LNCAP (cell line): Measurements from ENCODE around the gene CSGALNACT2.

ENCODE experiments used
- TF ChIP-seq, protein P1 (sequence below): fragments of 450-650 bp; IDR thresholded peaks from 2 replicates; pipeline ENCODE4 v1.5.1; 2017; ENCODE audit warnings: mild to moderate bottlenecking

Gene CSGALNACT2

GRCh38 chr10:43196981-43197833 is 59.0 kb downstream of the CSGALNACT2 start:
- TF ChIP-seq, protein P1, sequence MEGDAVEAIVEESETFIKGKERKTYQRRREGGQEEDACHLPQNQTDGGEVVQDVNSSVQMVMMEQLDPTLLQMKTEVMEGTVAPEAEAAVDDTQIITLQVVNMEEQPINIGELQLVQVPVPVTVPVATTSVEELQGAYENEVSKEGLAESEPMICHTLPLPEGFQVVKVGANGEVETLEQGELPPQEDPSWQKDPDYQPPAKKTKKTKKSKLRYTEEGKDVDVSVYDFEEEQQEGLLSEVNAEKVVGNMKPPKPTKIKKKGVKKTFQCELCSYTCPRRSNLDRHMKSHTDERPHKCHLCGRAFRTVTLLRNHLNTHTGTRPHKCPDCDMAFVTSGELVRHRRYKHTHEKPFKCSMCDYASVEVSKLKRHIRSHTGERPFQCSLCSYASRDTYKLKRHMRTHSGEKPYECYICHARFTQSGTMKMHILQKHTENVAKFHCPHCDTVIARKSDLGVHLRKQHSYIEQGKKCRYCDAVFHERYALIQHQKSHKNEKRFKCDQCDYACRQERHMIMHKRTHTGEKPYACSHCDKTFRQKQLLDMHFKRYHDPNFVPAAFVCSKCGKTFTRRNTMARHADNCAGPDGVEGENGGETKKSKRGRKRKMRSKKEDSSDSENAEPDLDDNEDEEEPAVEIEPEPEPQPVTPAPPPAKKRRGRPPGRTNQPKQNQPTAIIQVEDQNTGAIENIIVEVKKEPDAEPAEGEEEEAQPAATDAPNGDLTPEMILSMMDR: no peak

DNA sequence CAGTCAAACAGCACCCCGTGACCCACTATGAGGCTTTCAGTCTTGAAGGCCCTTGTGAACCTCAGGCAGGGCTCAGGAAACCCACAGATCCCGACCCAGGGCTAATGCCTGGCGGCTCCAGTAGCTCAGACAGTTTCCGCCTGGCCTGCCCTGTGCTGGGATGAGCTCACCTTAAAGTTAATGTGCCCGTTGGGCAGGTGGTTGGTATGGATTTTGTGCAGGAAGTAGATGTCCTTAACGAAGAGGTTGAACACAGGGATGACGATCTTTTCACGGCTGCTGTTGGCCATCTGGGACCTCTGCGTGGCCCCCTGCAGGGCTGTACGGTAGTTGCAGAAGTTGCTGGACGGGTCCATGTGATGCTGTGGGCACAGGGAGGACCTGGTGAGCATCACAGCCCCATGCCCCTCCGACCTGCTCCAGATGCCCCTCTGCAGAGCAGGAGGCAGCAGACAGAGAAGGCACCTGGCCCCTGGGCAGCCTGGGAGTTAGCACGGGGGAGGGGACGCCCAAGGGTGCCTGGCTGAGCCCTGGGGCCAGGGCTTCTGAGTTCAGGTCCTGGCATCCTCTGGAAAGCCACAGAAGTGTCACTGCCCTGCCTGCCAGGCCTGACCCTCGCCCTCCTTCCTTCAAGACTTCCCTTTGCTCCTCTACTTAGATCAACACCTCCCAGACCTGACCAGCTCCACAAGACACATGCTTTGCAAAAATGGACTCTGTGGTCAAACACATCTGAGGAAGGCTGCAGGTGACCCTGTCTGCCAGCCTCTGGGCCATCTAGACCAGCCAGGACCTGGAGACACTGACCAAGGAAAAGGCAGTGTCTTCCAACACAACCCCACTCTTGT is 59.8 kb downstream of the CSGALNACT2 start:
- TF ChIP-seq, protein P1: 0 out of 2 replicates have a peak, but pooled peaks have one; percentile 13

GRCh38 chr10:43198682-43199005 is 60.4 kb downstream of the CSGALNACT2 start:
- TF ChIP-seq, protein P1: no peak

- TF ChIP-seq, protein P1: no peak
Measured at GRCh38 chr10:43199088-43199683, 60.9 kb downstream of the CSGALNACT2 start.

- TF ChIP-seq, protein P1: no peak
Measured at GRCh38 chr10:43199684-43200537, 61.7 kb downstream of the CSGALNACT2 start.

DNA sequence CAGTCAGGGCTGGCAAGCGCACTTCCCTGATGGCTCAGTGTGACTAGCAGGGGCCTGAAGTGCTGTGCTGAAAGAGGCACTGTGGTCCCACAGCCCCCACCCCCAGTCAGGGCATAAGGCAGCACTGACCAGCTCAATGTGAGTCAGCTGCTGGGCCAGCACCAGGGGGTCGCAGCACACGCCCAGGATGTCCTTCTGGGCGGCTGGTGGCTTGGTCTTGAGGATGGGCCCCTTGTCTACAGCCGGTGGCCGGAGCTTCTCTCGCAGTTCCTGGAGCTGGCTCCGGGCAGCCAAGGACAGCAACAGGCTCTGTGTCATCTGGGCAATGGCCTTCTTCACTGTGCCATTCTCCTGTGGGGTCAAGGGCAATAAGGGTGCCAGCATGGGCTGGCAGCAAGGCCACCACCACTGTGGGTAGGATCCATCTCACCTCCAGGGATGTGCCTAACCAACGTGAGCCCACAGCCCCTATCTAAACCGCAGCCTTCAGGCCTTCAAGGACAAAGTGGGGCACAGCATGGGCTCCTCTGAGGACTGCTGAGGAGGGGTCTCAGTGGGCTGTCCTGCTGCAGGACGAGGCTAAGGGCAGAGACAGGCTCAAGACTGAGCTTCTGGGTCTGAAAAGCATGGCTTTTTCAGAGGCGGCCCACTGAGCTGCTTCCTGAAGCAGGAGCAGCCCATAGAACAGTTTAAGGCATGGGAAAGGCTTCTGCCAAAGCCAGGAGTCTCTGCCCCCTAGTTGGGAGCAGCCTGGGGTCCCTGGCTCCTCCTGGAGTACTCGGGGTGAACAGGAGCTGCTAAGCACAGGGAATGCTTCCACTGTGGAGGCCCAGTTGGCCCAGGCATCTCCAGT is 62.5 kb downstream of the CSGALNACT2 start:
- TF ChIP-seq, protein P1: no peak
